ENCODE data around the gene POM121L2.

DNA sequence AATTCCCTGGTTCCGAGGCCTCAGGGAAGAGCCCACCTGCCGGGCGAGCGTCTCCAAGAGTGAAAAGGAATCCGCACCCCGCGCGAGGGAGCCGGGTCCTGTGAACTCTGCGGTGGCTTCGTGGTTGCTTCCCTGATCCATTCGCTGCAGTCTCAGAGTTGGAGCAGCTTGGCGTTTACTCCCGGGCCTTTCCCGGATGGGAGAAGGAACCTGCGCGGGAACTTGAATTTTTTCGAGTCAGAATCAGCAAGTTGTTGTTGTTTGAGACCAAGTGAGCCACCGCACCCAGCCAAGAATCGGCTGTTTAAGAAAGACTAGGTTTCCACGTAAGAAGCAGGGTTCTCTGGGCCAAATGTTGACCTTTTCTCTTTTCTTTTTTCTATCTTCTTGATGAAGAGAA is 51.7 kb downstream of the POM121L2 start:
- TF ChIP-seq EZH2 (IDR thresholded peaks at IDR 0.05) (no peak), TCF7L2 (IDR thresholded peaks at IDR 0.05; ENCODE audit: borderline replicate concordance, extremely low read depth, insufficient read depth, insufficient read length) (no peak), ZNF274 (IDR thresholded peaks at IDR 0.05; ENCODE audit: low read depth, low read length) (no peak), YY1 (IDR thresholded peaks at IDR 0.05; ENCODE audit: extremely low read depth, insufficient replicate concordance, low read depth, low read length) (no peak), POLR2AphosphoS5 (IDR thresholded peaks at IDR 0.05; ENCODE audit: low read depth, low read length) (no peak), RAD21 (IDR thresholded peaks at IDR 0.05; ENCODE audit: low read depth) (no peak), POLR2A (IDR thresholded peaks at IDR 0.05; ENCODE audit: borderline replicate concordance, extremely low read depth, insufficient read depth, insufficient read length) (no peak)
- TF ChIP-seq, protein P1, sequence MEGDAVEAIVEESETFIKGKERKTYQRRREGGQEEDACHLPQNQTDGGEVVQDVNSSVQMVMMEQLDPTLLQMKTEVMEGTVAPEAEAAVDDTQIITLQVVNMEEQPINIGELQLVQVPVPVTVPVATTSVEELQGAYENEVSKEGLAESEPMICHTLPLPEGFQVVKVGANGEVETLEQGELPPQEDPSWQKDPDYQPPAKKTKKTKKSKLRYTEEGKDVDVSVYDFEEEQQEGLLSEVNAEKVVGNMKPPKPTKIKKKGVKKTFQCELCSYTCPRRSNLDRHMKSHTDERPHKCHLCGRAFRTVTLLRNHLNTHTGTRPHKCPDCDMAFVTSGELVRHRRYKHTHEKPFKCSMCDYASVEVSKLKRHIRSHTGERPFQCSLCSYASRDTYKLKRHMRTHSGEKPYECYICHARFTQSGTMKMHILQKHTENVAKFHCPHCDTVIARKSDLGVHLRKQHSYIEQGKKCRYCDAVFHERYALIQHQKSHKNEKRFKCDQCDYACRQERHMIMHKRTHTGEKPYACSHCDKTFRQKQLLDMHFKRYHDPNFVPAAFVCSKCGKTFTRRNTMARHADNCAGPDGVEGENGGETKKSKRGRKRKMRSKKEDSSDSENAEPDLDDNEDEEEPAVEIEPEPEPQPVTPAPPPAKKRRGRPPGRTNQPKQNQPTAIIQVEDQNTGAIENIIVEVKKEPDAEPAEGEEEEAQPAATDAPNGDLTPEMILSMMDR (IDR thresholded peaks at IDR 0.05 in 2 of 3, conservative IDR thresholded peaks at IDR 0.05 in 1 of 3; ENCODE audit: borderline replicate concordance in 1 of 3, insufficient read depth in 1 of 3, low read depth in 2 of 3, low read length in 2 of 3), result no peak
